Tibial nerve (tissue), 4 donors: ENCODE measurements around the gene ATP2C2. TPM values are rescaled to one million over a fixed set of nuclear protein-coding genes. Genes with fewer than 3 reads are reported as not detected.

ENCODE experiments used
- DNase-seq, 2 donors: peaks; one replicate each; pipeline ENCODE4 v3.0.0-alpha.2; 2019; ENCODE audit warnings: low spot score in 2 of 2
- H3K27ac ChIP-seq, 4 donors: fragments of 200-600 bp; sonication (generic) in 3 of 4; one replicate each; pipeline ENCODE4 v1.5.1; 2017 to 2019; ENCODE audit warnings: mild to moderate bottlenecking in 1 of 4
- H3K27me3 ChIP-seq, 2 donors: fragments of 200-600 bp; sonication (generic) in 1 of 2; one replicate each; pipeline versions ENCODE4 v1.5.1 to v1.6.0; 2017 to 2019
- H3K36me3 ChIP-seq, 3 donors: fragments of 200-600 bp; sonication (generic); one replicate each; pipeline ENCODE4 v1.5.1; 2018 to 2019
- H3K4me1 ChIP-seq, 4 donors: fragments of 200-600 bp; sonication (generic) in 3 of 4; one replicate each; pipeline ENCODE4 v1.5.1; 2017 to 2019
- H3K4me3 ChIP-seq, 4 donors: fragments of 200-600 bp; sonication (generic) in 3 of 4; one replicate each; pipeline ENCODE4 v1.5.1; 2017 to 2019; ENCODE audit warnings: mild to moderate bottlenecking in 1 of 4, moderate library complexity in 1 of 4
- H3K9me3 ChIP-seq, 4 donors: fragments of 200-600 bp; sonication (generic) in 3 of 4; one replicate each; pipeline ENCODE4 v1.5.1; 2017 to 2019
- EP300 ChIP-seq, 2 donors: sonication (generic); formaldehyde crosslinking; IDR thresholded peaks; one replicate each; pipeline ENCODE4 v1.6.1; 2017; ENCODE audit warnings: antibody characterized with exemption in 2 of 2, mild to moderate bottlenecking in 1 of 2
- POLR2A ChIP-seq, 2 donors: fragments of 450-650 bp; IDR thresholded peaks; one replicate each; pipeline ENCODE4 v1.6.1; 2017; ENCODE audit warnings: antibody characterized with exemption in 2 of 2, mild to moderate bottlenecking in 2 of 2, moderate library complexity in 2 of 2
- WGBS, 2 donors: methylation state at CpG; one replicate each; pipeline ENCODE4 v1.1.5; 2018; 5-methylcytosine and 5-hydroxymethylcytosine counted together
- total RNA-seq, 4 donors: library from RNA; depleted of rRNA; stranded (reverse); fragments of >200 nt; gene quantifications; one replicate each; pipeline ENCODE4 v1.1.0, GENCODE V29; 2016
- TF ChIP-seq, protein P1 (sequence below), 5 experiments: fragments of 200-600 bp in 3 of 5; fragments of 450-650 bp in 2 of 5; sonication (generic) in 3 of 5; IDR thresholded peaks; one replicate each; pipeline ENCODE4 v1.5.1; 2016 to 2019; ENCODE audit warnings: antibody characterized with exemption in 5 of 5, mild to moderate bottlenecking in 3 of 5, moderate library complexity in 2 of 5

The ATP2C2 gene
- total RNA-seq, 4 donors from 2014 or later = not detected

DNA sequence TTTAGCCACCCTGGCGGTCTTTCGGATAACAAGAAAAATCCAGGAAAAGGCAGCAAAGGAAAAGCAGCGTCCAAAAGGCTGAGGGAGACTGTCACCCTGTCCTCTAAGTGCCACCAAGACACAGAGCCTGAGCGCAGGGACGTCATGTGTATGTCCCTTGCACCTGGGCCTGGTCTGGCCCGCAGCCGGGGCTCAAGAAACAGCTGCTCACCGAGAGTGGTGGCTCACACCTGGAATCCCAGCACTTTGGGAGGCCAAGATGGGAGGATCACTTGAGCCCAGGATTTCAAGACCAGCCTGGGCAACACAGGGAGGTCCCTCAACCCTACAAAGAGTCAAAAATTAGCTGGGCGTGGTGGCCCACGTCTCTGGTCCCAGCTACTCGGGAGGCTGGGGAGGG lies 145.3 kb downstream of the ATP2C2 start:
- Histone ChIP-seq H3K27me3 (no peaks in the 10 kb centered on the region), H3K36me3 (no peaks in the 10 kb centered on the region), H3K27ac (no peak overlapping the region), H3K4me3 (no peak overlapping the region), H3K4me1 (peaks cover 0 to 6% (median 0%) of the 10 kb centered on the region in 4 donors), H3K9me3 (no peaks in the 10 kb centered on the region)
- TF ChIP-seq POLR2A (IDR thresholded peaks at IDR 0.05) = no peak
- TF ChIP-seq EP300 (IDR thresholded peaks at IDR 0.05) = no peak
- TF ChIP-seq, protein P1, sequence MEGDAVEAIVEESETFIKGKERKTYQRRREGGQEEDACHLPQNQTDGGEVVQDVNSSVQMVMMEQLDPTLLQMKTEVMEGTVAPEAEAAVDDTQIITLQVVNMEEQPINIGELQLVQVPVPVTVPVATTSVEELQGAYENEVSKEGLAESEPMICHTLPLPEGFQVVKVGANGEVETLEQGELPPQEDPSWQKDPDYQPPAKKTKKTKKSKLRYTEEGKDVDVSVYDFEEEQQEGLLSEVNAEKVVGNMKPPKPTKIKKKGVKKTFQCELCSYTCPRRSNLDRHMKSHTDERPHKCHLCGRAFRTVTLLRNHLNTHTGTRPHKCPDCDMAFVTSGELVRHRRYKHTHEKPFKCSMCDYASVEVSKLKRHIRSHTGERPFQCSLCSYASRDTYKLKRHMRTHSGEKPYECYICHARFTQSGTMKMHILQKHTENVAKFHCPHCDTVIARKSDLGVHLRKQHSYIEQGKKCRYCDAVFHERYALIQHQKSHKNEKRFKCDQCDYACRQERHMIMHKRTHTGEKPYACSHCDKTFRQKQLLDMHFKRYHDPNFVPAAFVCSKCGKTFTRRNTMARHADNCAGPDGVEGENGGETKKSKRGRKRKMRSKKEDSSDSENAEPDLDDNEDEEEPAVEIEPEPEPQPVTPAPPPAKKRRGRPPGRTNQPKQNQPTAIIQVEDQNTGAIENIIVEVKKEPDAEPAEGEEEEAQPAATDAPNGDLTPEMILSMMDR (IDR thresholded peaks at IDR 0.05) = no peak
- 76 to 88% methylated on average over 10 to 11 of the region's 11 CpGs for WGBS, 2 donors
- no peak for DNase-seq

Other genes with a start within 250 kb of the ATP2C2 start
- 10 to 100 TPM; 11.1 to 39.8 (median 20.6) TPM for gene HSDL1, start 223.4 kb upstream of the ATP2C2 start, total RNA-seq
- gene DNAAF1, start 223.2 kb upstream of the ATP2C2 start, total RNA-seq = 1 to 10 TPM in 1 of 4 donors, under 1 TPM in 2, not detected in 1; 0.20 to 1.1 (median 0.90) TPM
- 100 to 1,000 TPM in 1 of 4 donors, 10 to 100 TPM in 3; 50.7 to 109 (median 73.9) TPM for gene TAF1C, start 181.5 kb upstream of the ATP2C2 start, total RNA-seq
- gene ADAD2, start 177.4 kb upstream of the ATP2C2 start, total RNA-seq = 1 to 10 TPM in 1 of 4 donors, not detected in 3; 1.2 TPM
- under 1 TPM in 1 of 4 donors, not detected in 3; 0.30 TPM for gene KCNG4, start 128.5 kb upstream of the ATP2C2 start, total RNA-seq
- 1 to 10 TPM; 3.5 to 4.6 (median 4.2) TPM for gene WFDC1, start 73.7 kb upstream of the ATP2C2 start, total RNA-seq
- 10 to 100 TPM in 3 of 4 donors, 1 to 10 TPM in 1; 9.2 to 15.9 (median 14.3) TPM for gene MEAK7, start 136.1 kb downstream of the ATP2C2 start, total RNA-seq
- 10 to 100 TPM; 29.9 to 84.9 (median 52.6) TPM for gene COTL1, start 249.5 kb downstream of the ATP2C2 start, total RNA-seq